Breast epithelium (tissue), 3 donors: ENCODE data around the gene OPCML.

Experiments used
- POLR2A ChIP-seq: fragments of 450-650 bp; IDR thresholded peaks from one replicate; pipeline ENCODE4 v1.6.1; 2016; ENCODE audit warnings: antibody characterized with exemption, mild to moderate bottlenecking, moderate library complexity
- TF ChIP-seq, protein P1 (sequence below), 3 donors: fragments of 450-650 bp; IDR thresholded peaks; one replicate each; pipeline ENCODE4 v1.5.1; 2016 to 2017; ENCODE audit warnings: antibody characterized with exemption in 3 of 3, mild to moderate bottlenecking in 3 of 3, moderate library complexity in 3 of 3

DNA sequence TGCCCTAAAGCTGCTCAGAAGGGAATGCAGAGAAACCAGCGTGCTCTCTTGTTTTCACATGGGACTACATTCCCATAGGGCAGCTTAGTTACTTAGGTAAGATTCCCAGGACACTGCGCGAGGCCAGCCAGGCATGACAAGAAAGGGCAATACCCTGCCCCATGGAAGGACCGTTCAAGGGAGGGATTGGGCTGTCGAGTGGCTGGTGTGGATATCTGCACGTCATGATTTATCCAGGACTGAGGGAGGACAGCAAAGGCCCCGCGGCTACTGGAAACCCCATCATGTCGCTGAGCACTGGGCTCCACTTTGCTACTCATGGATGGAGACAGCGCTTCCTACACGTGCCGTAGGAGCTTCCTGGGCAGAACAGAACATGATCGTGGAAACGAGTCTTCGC lies 169.4 kb downstream of the OPCML start:
- TF ChIP-seq, protein P1, sequence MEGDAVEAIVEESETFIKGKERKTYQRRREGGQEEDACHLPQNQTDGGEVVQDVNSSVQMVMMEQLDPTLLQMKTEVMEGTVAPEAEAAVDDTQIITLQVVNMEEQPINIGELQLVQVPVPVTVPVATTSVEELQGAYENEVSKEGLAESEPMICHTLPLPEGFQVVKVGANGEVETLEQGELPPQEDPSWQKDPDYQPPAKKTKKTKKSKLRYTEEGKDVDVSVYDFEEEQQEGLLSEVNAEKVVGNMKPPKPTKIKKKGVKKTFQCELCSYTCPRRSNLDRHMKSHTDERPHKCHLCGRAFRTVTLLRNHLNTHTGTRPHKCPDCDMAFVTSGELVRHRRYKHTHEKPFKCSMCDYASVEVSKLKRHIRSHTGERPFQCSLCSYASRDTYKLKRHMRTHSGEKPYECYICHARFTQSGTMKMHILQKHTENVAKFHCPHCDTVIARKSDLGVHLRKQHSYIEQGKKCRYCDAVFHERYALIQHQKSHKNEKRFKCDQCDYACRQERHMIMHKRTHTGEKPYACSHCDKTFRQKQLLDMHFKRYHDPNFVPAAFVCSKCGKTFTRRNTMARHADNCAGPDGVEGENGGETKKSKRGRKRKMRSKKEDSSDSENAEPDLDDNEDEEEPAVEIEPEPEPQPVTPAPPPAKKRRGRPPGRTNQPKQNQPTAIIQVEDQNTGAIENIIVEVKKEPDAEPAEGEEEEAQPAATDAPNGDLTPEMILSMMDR (IDR thresholded peaks at IDR 0.05), result no peak
- no peak for TF ChIP-seq POLR2A
